Measurements from ENCODE around the gene USP5.
A peak's percentile ranks its signal among the peaks of the same experiment; 100 is the strongest.

The USP5 gene

GRCh38 chr12:6827982-6828780, 23.8 kb upstream of the USP5 start, which contains the start of gene P3H3:
TSS of gene P3H3 (plus strand) at chr12:6828407. CDS start at chr12:6828441, 34 bp downstream.
- no peaks in the 10 kb centered on the region for H3K36me3 ChIP-seq (ENCODE audit: control insufficient read depth, insufficient read depth, low read length)

GRCh38 chr12:6828781-6829535, 23.0 kb upstream of the USP5 start:
- peak overlapping the region; percentile 96 for H3K9ac ChIP-seq
- peak overlapping the region; percentile 83 for H3K4me3 ChIP-seq (ENCODE audit: low read depth, low read length)
- no peaks in the 10 kb centered on the region for H3K27me3 ChIP-seq (ENCODE audit: control insufficient read depth, insufficient read depth, low read length)
- peak overlapping the region; percentile 99 for H3K4me2 ChIP-seq (ENCODE audit: low read length)
- no peaks in the 10 kb centered on the region for H3K79me2 ChIP-seq
- peak overlapping the region; percentile 95 for H2AFZ ChIP-seq
- no peaks in the 10 kb centered on the region for H3K9me3 ChIP-seq (ENCODE audit: control insufficient read depth, low read length)
- peak overlapping the region; percentile 77 for H3K27ac ChIP-seq
- TF ChIP-seq CTCF (IDR thresholded peaks at IDR 0.05) = no peak
- no peaks in the 10 kb centered on the region for H3K36me3 ChIP-seq (ENCODE audit: control insufficient read depth, insufficient read depth, low read length)
- H3K4me1 ChIP-seq = peaks cover 13% of the 10 kb centered on the region

More at GRCh38 chr12:6827982-6828780, 23.8 kb upstream of the USP5 start, which contains the start of gene P3H3:
- Histone ChIP-seq H3K27me3 (ENCODE audit: control insufficient read depth, insufficient read depth, low read length) (no peaks in the 10 kb centered on the region), H2AFZ (peak within 1 kb of the TSS; percentile 95), H3K79me2 (no peaks in the 10 kb centered on the region), H3K9me3 (ENCODE audit: control insufficient read depth, low read length) (no peaks in the 10 kb centered on the region), H3K4me2 (ENCODE audit: low read length) (peak within 1 kb of the TSS; percentile 99), H3K4me1 (peaks cover 13% of the 10 kb centered on the region), H3K9ac (peak within 1 kb of the TSS; percentile 96), H3K27ac (peak within 1 kb of the TSS; percentile 77), H3K4me3 (ENCODE audit: low read depth, low read length) (peak within 1 kb of the TSS; percentile 83)
- TF ChIP-seq CTCF (IDR thresholded peaks at IDR 0.05) = no peak

GRCh38 chr12:6829536-6830220, 22.3 kb upstream of the USP5 start:
- no peak for TF ChIP-seq CTCF (IDR thresholded peaks at IDR 0.05)
- Histone ChIP-seq H3K4me3 (ENCODE audit: low read depth, low read length) (peak overlapping the region; percentile 83), H3K4me1 (peaks cover 13% of the 10 kb centered on the region), H3K27me3 (ENCODE audit: control insufficient read depth, insufficient read depth, low read length) (no peaks in the 10 kb centered on the region), H3K9me3 (ENCODE audit: control insufficient read depth, low read length) (no peaks in the 10 kb centered on the region), H3K9ac (peak overlapping the region; percentile 96), H3K27ac (peak overlapping the region; percentile 77), H3K4me2 (ENCODE audit: low read length) (peak overlapping the region; percentile 99), H2AFZ (peak overlapping the region; percentile 95), H3K36me3 (ENCODE audit: control insufficient read depth, insufficient read depth, low read length) (no peaks in the 10 kb centered on the region), H3K79me2 (no peaks in the 10 kb centered on the region)

GRCh38 chr12:6830286-6830890, 21.6 kb upstream of the USP5 start:
- Histone ChIP-seq H3K4me2 (ENCODE audit: low read length) (no peak overlapping the region), H3K27me3 (ENCODE audit: control insufficient read depth, insufficient read depth, low read length) (no peaks in the 10 kb centered on the region), H3K27ac (no peak overlapping the region), H3K4me3 (ENCODE audit: low read depth, low read length) (no peak overlapping the region), H3K79me2 (no peaks in the 10 kb centered on the region), H3K9me3 (ENCODE audit: control insufficient read depth, low read length) (no peaks in the 10 kb centered on the region), H3K4me1 (peaks cover 12% of the 10 kb centered on the region), H2AFZ (no peak overlapping the region), H3K9ac (no peak overlapping the region), H3K36me3 (ENCODE audit: control insufficient read depth, insufficient read depth, low read length) (no peaks in the 10 kb centered on the region)
- TF ChIP-seq CTCF (IDR thresholded peaks at IDR 0.05) = no peak

Measured in parathyroid adenoma (tissue), 2 donors.